ENCODE measurements around the gene TBC1D14. TPM values are rescaled to one million over a fixed set of nuclear protein-coding genes. Genes with fewer than 3 reads are reported as not detected.

Gene TBC1D14
- total RNA-seq, 2 experiments from 2014 or later, result 38.4 to 44.1 TPM

DNA sequence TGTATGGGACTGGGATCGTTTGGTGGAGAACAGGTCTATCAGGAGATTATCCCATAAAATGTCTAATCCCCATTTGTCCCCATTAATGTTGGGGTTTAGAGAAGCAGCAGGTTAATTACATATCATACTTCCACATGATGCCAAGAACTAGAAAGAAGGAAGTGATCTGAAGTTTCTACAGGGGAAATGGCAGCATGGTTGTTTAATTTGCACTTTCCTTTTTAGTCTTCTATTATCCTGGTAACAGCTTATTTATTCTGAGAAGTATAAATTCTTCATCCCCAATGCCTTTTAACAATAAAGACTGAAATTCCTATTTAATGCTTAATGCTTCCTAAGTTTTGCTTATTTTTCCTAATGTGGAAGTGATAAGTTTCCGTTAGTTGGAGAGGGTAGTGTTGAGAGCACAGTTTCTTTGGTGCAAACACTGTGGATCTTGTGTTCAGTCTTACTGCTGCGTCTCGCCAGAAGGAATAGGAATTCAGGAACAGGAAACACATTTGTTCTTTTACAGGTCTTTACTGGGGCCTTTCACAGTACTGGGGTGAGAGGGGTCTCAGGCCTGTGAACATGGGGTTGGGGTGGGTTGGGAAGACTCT is 74.0 kb downstream of the TBC1D14 start:
- CTCF ChIA-PET (ENCODE audit: unreplicated experiment), result no interaction called here
- no TSS peak for BruUV-seq (replicated peaks)
- no peak for DNase-seq (ENCODE audit: low spot score)
- intact Hi-C loops (cut with micrococcal nuclease; ENCODE audit: unreplicated experiment), result loop anchor here (10.0 kb wide), 1 partner anchor 339 kb away; the partner anchor contains the start of gene MRFAP1
- no peak overlapping the region for H3K4me3 ChIP-seq (ENCODE audit: low read depth, low read length, poor library complexity, severe bottlenecking)
- peaks cover 36% of the 10 kb centered on the region for H3K4me1 ChIP-seq (ENCODE audit: insufficient read depth, low read length, poor library complexity, severe bottlenecking)
- no peaks in the 10 kb centered on the region for H3K9me2 ChIP-seq (ENCODE audit: insufficient read depth, low read length)
- no peak overlapping the region for H3K4me2 ChIP-seq (ENCODE audit: low read length)
- no peak overlapping the region for H3K27ac ChIP-seq (ENCODE audit: low read depth, low read length, poor library complexity, severe bottlenecking)
- no peak overlapping the region for H2AFZ ChIP-seq (ENCODE audit: low read length)
- H3K36me3 ChIP-seq (ENCODE audit: insufficient read depth, low read length), result no peaks in the 10 kb centered on the region
- POLR2A ChIA-PET, result interaction anchor here (1.2 to 1.5 kb wide), 2 partner anchors 12 to 72 kb away, joined by 3 to 4 read pairs; no protein-coding TSS in a partner anchor
- no peaks in the 10 kb centered on the region for H4K20me1 ChIP-seq (ENCODE audit: insufficient read depth, low read length)
- no peaks in the 10 kb centered on the region for H3K9me3 ChIP-seq (ENCODE audit: low read length)
- no peak for TF ChIP-seq EZH2phosphoT487 (IDR thresholded peaks at IDR 0.05; ENCODE audit: borderline replicate concordance, low read depth, low read length)
- TF ChIP-seq, protein P1, sequence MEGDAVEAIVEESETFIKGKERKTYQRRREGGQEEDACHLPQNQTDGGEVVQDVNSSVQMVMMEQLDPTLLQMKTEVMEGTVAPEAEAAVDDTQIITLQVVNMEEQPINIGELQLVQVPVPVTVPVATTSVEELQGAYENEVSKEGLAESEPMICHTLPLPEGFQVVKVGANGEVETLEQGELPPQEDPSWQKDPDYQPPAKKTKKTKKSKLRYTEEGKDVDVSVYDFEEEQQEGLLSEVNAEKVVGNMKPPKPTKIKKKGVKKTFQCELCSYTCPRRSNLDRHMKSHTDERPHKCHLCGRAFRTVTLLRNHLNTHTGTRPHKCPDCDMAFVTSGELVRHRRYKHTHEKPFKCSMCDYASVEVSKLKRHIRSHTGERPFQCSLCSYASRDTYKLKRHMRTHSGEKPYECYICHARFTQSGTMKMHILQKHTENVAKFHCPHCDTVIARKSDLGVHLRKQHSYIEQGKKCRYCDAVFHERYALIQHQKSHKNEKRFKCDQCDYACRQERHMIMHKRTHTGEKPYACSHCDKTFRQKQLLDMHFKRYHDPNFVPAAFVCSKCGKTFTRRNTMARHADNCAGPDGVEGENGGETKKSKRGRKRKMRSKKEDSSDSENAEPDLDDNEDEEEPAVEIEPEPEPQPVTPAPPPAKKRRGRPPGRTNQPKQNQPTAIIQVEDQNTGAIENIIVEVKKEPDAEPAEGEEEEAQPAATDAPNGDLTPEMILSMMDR (conservative IDR thresholded peaks at IDR 0.05; ENCODE audit: low read length), result no peak
- peaks cover 12% of the 10 kb centered on the region; the same call in 1 of the 2 replicates for H3K79me2 ChIP-seq (ENCODE audit: insufficient read depth, low read depth, low read length)

DNA sequence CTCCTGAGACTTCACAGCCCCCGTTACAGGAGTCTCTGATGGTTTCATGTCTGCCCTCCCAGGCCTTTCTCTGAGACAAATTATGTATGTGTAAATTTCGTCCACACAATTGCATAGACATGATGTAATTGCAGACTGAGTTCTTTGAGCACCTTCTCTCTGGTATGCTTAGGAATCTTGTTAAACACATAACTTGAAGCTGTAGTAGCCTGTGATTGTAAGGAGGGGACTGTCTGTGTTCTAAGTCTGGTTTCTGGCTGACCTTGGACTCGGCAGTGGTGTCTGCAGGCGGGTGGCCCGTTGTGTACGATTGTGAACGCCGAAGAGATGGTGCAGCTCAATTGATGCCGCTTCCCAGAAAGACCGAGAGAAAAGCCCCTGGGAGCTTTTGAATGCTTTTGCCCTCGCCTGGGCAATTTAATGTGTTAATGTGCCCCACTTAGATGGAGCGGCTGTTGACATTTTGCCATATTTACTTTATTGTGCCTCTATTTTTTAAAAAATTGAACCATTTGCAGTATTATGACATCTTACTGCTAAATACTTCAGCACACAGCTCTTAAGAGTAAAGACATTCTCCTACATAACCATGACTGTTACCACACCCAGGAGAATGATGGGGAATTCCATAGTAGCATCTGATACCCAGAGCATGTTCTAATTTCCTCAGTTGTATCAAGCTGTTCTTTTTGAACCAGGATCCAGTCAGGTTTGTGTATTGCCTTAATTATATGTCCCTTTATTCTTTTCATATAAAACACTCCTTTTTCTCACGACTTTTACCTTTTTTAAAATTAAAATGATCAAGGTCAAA is 75.2 kb downstream of the TBC1D14 start:
- CTCF ChIA-PET (ENCODE audit: unreplicated experiment), result interaction anchor here (0.7 kb wide), 1 partner anchor 11 kb away, joined by 3 read pairs; no protein-coding TSS in a partner anchor
- no peak overlapping the region for H3K27ac ChIP-seq (ENCODE audit: low read depth, low read length, poor library complexity, severe bottlenecking)
- H3K36me3 ChIP-seq (ENCODE audit: insufficient read depth, low read length), result no peaks in the 10 kb centered on the region
- H3K4me3 ChIP-seq (ENCODE audit: low read depth, low read length, poor library complexity, severe bottlenecking), result no peak overlapping the region
- no peak for DNase-seq (ENCODE audit: low spot score)
- TF ChIP-seq, protein P1 (conservative IDR thresholded peaks at IDR 0.05; ENCODE audit: low read length), result no peak
- no peak for TF ChIP-seq EZH2phosphoT487 (IDR thresholded peaks at IDR 0.05; ENCODE audit: borderline replicate concordance, low read depth, low read length)
- no peak overlapping the region for H2AFZ ChIP-seq (ENCODE audit: low read length)
- H3K9me3 ChIP-seq (ENCODE audit: low read length), result no peaks in the 10 kb centered on the region
- H3K9me2 ChIP-seq (ENCODE audit: insufficient read depth, low read length), result no peaks in the 10 kb centered on the region
- peak overlapping the region; percentile 75; the same call in 1 of the 2 replicates for H3K4me2 ChIP-seq (ENCODE audit: low read length)
- H3K4me1 ChIP-seq (ENCODE audit: insufficient read depth, low read length, poor library complexity, severe bottlenecking), result peaks cover 38% of the 10 kb centered on the region
- intact Hi-C loops (cut with micrococcal nuclease; ENCODE audit: unreplicated experiment), result loop anchor here (10.0 kb wide), 1 partner anchor 340 kb away; the partner anchor contains the start of gene MRFAP1
- no peaks in the 10 kb centered on the region for H4K20me1 ChIP-seq (ENCODE audit: insufficient read depth, low read length)
- POLR2A ChIA-PET, result interaction anchor here (0.6 to 1.5 kb wide), 4 partner anchors 10 to 280 kb away, joined by 3 to 5 read pairs (median 4); no protein-coding TSS in a partner anchor
- BruUV-seq (replicated peaks), result no TSS peak
- H3K79me2 ChIP-seq (ENCODE audit: insufficient read depth, low read depth, low read length), result peaks cover 12% of the 10 kb centered on the region; the same call in 1 of the 2 replicates
